Head of caudate nucleus (tissue), 42 donors: ENCODE data around the gene NTF3.

Experiments
- DNase-seq, 42 donors: peaks; one replicate each; pipeline versions ENCODE4 v3.0.0 to v3.0.0-alpha.2; 2020 to 2021; ENCODE audit warnings: mixed read lengths in 7 of 42
- intact Hi-C: fragments of 100-400 bp; cut with DNase I; formaldehyde crosslinking; loops from one replicate; pipeline ENCODE4 v1.15.0; 2022

Gene NTF3

DNA sequence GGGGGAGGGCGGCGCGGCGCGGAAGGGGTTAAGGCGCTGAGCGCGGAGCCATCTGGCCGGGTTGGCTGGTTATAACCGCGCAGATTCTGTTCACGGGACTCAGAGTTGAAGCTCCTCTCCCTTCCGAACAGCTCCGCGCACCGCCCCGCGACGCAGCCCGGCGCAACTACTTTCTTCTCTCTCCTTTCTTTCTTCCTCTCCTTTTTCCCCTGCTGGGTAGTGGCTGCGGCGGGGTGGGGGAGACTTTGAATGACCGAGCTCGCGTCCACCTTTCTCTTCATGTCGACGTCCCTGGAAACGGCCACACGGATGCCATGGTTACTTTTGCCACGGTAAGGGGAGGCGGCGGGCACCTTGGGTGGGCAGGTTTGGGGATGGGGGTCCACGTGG, at the start of gene NTF3:
Gene NTF3 (plus strand): TSS at position 98 of the 390 bp plus-strand sequence. CDS start 217 bp downstream, at position 315.
- DNase-seq: peak in 1 of 42 donors; percentile 24
- intact Hi-C loops: no loop called here

- intact Hi-C loops: no loop called here
- DNase-seq: no peak
Measured at GRCh38 chr12:5384015-5384414, 47.9 kb upstream of the NTF3 start.

DNA sequence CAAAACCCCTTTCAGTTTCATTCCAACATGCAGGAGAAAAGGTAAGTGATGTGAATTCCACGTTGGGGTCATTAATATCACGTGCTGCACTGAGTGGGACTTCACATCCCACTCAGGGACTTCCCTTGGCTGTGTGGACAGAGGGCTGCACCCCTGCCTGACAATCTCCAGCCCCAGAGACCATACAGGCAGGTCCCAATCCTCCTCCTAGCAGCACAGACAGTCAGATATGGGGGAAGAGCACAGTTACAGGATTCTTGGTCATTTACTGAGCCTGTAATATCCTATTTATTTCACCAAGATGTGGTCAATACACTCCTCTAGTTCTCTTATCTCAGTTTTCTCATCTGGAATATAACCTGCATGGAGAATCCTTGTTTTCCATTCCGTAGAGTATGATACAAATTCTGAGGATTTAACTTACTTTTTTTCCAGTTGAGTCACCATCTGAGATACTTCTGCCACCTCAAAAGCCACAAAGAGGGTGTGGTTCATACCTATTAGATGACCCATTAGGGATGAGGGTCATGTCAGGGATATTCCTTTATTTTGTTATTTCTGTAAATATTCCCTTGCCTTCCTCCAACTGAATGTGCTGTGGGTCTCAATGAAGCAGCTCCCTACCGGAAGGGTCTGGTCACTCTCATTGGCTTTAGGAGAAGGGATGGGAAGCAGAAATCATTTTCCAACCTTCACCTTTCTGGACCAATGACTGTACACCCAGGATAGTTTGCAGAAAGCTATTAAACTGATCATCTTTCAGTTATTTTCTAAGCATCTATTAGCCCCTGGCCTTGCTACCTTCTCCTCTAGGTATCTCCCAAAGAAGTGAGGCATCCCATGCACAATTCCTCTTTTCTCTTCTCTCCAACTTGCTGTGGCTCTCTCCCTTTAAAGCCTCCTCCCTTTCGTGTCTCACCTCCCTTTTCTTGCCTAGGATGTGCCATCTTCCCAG, 43.0 kb upstream of the NTF3 start:
- DNase-seq: no peak

DNA sequence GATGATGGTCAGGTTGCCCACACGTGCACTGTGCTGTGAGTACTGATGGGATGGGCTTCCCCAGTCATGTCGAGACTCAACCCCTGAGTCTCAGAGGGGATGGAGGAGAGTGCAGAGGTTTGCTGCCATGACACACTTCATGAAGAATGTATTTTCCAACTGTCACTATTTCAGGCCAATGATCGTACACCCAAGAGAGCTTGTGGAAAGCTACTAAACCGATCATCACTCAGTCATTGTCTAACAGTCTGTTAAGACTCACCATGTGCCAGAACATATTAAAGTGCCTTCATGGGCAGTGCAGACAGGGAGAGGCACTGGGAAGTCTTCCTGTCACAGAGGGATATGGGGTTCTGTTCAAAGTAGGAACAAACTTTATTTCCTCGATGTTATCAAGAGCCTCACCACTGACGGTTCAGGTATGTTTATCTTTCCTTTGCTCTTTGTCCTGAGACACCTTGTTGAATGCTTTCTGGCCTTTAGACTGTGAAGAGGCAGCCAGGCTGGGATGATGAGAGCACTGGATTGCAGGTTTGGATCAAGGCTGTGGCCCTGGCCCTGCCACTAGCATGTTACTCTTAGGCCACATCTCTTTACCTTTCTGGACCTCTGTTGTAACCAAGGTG, 41.6 kb upstream of the NTF3 start:
- intact Hi-C loops: no loop called here
- DNase-seq: no peak

More for the DNA sequence above, 43.0 kb upstream of the NTF3 start:
- intact Hi-C loops: no loop called here

DNA sequence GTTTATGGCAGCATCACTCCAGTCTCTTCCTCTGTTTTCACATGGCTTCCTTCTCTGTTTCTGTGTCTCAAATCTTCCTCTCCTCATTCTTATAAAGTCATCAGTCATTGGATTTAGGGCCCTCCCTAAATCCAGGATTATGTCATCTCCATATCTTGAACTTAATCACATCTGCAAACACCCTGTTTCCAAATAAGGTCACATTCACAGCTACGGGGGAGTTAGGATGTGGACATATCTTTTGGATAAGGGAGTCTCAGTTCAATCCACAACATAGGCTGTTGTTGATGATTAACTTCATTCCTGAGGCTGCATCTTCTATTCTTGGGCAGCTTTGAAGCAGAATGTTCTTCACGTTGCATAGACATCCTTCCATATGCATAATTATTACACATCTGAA, 40.3 kb upstream of the NTF3 start:
- intact Hi-C loops: no loop called here
- DNase-seq: no peak

DNA sequence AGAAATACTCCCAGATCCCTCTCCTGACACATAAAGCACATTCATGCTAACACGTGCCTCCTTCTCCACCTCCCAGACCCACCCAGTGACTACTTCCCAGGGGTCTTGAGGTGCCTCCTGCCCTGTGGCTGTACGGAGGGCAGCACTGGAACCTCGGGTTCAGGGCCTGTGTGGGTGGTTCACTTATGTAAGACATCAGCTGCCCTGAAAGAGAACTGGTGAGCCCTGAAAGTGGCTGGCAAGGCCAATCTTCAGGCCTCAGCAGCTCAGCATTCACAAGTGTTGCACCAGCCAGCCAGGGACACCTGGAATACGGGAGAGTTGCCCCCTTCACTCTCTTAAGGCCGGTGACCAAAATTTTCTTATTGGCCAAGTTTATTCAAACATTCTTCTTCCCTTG, 38.9 kb upstream of the NTF3 start:
- DNase-seq: no peak
- intact Hi-C loops: no loop called here

DNA sequence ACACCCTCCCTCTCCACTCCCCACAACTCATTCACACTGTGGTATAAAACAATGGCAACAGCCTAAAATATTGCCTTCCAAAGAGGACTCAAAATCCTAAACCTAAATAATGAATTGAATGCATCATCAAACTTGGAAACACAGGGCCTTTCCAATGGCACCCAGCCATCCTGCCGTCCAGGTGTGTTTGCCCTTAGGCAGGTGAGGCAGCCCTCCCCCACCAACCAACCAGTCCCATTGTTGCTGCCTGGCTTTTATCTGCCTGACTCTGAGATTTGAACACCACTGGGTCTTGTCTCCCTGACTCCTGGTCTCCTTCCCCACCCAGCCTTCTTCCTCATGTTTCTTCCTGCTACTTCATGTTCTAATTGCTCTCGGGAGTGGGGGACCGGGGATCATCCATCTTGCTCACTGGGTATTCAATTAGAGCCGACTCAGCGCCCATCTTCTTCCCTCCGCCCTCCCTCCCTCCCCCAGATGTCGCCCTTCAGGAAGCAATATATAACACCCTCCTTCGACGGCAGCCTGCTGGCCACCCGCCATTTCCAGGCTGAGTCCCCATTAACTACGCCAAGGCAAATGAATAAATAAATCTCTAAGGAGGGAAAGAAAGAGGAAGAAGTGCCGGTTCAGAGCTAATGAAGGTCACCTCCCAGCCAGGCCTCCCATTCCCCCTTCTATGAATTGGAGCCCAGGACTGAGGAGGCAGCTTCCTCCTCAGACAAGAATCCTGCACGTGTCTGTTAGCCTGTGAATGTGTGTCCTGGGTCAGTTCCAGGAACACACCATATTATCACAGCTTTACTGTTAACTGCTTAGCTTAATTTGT, 36.3 kb upstream of the NTF3 start:
- intact Hi-C loops: no loop called here
- no peak for DNase-seq

DNA sequence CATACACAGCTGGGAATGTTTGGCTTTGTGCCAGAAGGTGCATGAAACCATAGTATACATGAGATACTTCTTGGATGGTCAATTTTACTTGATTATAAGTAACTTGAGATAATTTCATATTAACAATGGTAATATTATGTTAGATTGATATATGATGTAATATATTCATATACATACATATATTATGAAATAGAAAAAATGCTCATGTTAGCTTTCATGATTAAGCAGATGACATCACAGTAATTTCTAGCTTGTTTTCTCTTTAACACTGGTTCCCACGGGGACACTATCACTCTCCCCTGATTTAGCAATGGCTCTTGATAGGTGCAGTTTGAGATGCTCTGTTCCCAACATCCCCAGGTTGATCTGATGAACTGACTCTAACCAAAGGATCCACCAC, 35.4 kb upstream of the NTF3 start:
- no peak for DNase-seq
- intact Hi-C loops: no loop called here

- DNase-seq: no peak
- intact Hi-C loops: no loop called here
Measured at GRCh38 chr12:5399266-5399665, 32.6 kb upstream of the NTF3 start.

- intact Hi-C loops: no loop called here
- no peak for DNase-seq
Measured at GRCh38 chr12:5402009-5402935, 29.6 kb upstream of the NTF3 start.

DNA sequence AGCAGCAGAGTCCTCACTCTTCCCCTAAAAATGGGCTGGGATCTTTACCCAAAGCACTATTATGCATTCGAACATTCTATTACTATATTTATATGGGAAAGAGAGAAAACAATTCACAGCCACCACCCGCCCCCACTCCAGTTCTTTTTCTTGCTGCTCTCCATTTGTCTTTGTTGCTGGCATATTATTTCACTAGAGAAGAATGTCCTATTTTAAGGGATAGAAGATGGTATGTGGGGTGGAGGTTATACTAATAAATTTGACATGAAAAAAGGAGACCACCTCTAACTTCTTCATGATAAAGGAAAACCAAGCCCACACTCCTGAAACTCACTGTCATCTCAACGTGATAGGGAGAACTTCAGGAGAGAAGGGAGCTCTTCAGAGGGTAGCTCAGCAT, 28.5 kb upstream of the NTF3 start:
- intact Hi-C loops: no loop called here
- DNase-seq: no peak

DNA sequence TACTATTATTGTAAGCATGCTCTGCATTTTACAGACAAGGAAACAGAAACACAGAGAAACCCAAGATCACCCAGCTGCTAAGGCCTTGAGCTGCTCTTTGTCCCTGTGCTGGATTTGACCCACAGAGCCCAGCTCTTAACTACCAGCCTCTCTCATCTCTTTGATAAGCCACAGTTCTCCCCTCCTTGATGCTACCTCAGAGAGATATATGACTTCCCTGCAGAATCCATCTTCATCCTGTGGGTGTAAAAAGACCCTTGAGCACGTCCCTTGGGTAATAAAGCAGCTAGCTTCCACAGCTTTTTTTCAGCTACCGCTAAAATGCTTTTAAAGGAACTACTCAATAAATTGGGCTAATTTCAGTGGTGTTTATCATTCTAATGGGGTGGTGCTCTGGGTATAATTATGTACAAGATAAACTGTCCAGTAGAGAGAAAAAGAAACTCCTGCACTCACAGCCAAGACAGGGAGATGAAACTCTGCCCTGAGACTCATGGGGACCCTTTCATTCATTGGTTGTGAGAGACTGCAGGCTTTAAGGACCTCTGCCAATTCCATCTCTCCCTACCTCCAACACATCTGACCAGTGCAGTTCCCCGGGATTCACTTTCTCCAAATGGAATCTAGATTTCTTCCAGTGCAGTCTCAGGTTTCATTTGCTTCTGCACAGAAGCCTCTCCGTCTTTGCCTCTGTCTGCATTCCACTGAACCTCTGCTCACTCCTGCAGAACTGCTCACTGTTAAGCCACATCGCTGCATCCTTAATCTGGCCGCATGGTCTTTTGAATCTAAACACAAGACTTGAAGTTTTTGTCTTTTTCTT, 24.7 kb upstream of the NTF3 start:
- intact Hi-C loops: no loop called here
- no peak for DNase-seq

- intact Hi-C loops: no loop called here
- no peak for DNase-seq
Measured at GRCh38 chr12:5409619-5410018, 22.3 kb upstream of the NTF3 start.

DNA sequence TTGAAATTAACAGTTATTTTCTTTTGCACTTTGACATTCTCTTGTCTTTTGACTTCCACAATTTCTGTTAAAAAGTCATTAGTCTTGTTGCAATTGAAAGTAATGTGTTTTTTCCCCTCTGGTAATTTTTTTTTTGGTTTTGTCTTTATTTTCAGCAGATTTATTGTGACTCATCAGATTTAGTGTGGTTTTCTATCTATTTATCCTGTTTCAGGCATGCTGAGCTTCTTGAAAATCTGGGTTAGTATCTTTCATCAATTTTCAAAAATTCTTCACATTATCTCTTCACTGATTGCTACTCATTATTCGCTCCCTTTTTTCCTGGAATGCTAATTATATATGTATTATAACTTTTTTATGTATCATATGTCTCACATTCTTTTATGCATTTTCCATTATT, 15.3 kb upstream of the NTF3 start:
- DNase-seq: no peak
- intact Hi-C loops: no loop called here

- DNase-seq: no peak
- intact Hi-C loops: no loop called here
Measured at GRCh38 chr12:5417500-5417899, 14.4 kb upstream of the NTF3 start.

DNA sequence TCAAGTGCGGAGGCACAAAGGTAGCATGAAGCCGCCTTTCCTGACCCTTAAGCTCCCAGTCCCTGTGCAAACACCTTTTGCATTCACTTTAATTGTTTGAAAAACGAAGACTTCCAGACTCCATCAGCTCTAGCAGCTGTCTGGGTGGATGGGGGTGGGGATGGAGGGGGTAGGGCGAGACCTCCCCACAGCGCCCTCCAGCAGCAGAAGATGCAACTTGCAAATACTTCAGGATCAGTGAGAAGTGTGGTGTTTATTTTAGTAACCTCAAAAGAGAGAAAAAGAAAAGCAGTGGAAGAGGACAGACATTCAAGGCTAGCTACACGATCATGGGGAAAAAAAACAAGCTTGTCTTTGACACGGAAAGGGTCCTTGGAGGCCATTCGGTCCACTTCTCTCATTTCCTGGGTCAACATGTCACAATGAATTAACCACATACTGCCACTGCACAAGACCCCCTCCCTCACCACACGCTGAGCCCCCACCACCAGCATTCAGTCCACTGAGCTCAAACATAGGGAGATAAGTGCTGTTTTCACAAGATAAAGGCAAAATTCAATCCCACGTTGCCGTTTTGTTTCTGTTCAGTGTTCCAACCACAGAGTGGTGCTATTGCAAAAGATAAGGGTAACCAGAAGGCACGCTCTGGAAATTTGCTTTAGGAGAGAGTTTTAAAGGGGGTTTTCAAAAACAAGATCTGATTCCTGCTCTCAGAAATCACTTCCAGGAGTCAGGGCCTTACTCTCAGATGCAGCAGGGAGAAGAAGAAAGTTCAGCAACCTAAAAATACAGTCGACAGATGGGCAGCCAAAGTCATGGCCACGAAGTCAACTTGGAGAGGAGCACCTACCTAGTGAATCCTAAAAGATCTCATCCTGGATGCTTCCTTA, 3.3 kb upstream of the NTF3 start:
- intact Hi-C loops: no loop called here
- peak in 4 of 42 donors; percentile 6 to 43 (median 20) for DNase-seq
